ENCODE data around the gene EFCAB13. TPM values are rescaled to one million over a fixed set of nuclear protein-coding genes. Genes with fewer than 3 reads are reported as not detected.

The EFCAB13 gene
- total RNA-seq, 1 experiment from 2014 or later = 1.4 TPM

- TF ChIP-seq, protein P1, sequence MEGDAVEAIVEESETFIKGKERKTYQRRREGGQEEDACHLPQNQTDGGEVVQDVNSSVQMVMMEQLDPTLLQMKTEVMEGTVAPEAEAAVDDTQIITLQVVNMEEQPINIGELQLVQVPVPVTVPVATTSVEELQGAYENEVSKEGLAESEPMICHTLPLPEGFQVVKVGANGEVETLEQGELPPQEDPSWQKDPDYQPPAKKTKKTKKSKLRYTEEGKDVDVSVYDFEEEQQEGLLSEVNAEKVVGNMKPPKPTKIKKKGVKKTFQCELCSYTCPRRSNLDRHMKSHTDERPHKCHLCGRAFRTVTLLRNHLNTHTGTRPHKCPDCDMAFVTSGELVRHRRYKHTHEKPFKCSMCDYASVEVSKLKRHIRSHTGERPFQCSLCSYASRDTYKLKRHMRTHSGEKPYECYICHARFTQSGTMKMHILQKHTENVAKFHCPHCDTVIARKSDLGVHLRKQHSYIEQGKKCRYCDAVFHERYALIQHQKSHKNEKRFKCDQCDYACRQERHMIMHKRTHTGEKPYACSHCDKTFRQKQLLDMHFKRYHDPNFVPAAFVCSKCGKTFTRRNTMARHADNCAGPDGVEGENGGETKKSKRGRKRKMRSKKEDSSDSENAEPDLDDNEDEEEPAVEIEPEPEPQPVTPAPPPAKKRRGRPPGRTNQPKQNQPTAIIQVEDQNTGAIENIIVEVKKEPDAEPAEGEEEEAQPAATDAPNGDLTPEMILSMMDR (IDR thresholded peaks at IDR 0.05; ENCODE audit: unreplicated experiment) = no peak
- Mint-ChIP-seq H3K9me3 (ENCODE audit: unreplicated experiment) (no peaks in the 10 kb centered on the region), H3K36me3 (ENCODE audit: insufficient read depth, unreplicated experiment) (no peaks in the 10 kb centered on the region), H3K27ac (ENCODE audit: low read depth, unreplicated experiment) (no peak overlapping the region), H3K4me3 (ENCODE audit: unreplicated experiment) (no peak overlapping the region), H3K27me3 (ENCODE audit: insufficient read depth, unreplicated experiment) (no peaks in the 10 kb centered on the region), H3K4me1 (ENCODE audit: insufficient read depth, unreplicated experiment) (no peaks in the 10 kb centered on the region)
- POLR2A ChIA-PET = no interaction called here
- intact Hi-C loops (cut with micrococcal nuclease) = no loop called here
- CTCF ChIA-PET = interaction anchor here (0.6 to 1.0 kb wide), 2 partner anchors 18 to 29 kb away, joined by 3 read pairs; no protein-coding TSS in a partner anchor
- no peak for DNase-seq (ENCODE audit: unreplicated experiment)
- no TSS peak for BruUV-seq (replicated peaks)
Observed at GRCh38 chr17:47286198-47286914, 37.4 kb upstream of the EFCAB13 start.

GRCh38 chr17:47287068-47287467 is 36.7 kb upstream of the EFCAB13 start:
- Mint-ChIP-seq H3K36me3 (ENCODE audit: insufficient read depth, unreplicated experiment) (no peaks in the 10 kb centered on the region), H3K27ac (ENCODE audit: low read depth, unreplicated experiment) (no peak overlapping the region), H3K27me3 (ENCODE audit: insufficient read depth, unreplicated experiment) (no peaks in the 10 kb centered on the region), H3K4me1 (ENCODE audit: insufficient read depth, unreplicated experiment) (no peaks in the 10 kb centered on the region), H3K4me3 (ENCODE audit: unreplicated experiment) (no peak overlapping the region), H3K9me3 (ENCODE audit: unreplicated experiment) (no peaks in the 10 kb centered on the region)
- TF ChIP-seq, protein P1 (IDR thresholded peaks at IDR 0.05; ENCODE audit: unreplicated experiment) = no peak
- ChIA-PET CTCF (no interaction called here), POLR2A (no interaction called here)
- intact Hi-C loops (cut with micrococcal nuclease) = no loop called here
- BruUV-seq (replicated peaks) = no TSS peak
- DNase-seq (ENCODE audit: unreplicated experiment) = no peak

GRCh38 chr17:47287639-47288038 is 36.1 kb upstream of the EFCAB13 start:
- no peak overlapping the region for H3K27ac Mint-ChIP-seq (ENCODE audit: low read depth, unreplicated experiment)
- TF ChIP-seq, protein P1 (IDR thresholded peaks at IDR 0.05; ENCODE audit: unreplicated experiment) = no peak
- intact Hi-C loops (cut with micrococcal nuclease) = no loop called here
- ChIA-PET CTCF (interaction anchor here (1.5 kb wide), 1 partner anchor 58 kb away, joined by 6 read pairs; no protein-coding TSS in a partner anchor), POLR2A (interaction anchor here (0.6 to 1.3 kb wide), 2 partner anchors 9 to 23 kb away, joined by 3 to 4 read pairs; no protein-coding TSS in a partner anchor)
- H3K9me3 Mint-ChIP-seq (ENCODE audit: unreplicated experiment) = no peaks in the 10 kb centered on the region
- no peaks in the 10 kb centered on the region for H3K4me1 Mint-ChIP-seq (ENCODE audit: insufficient read depth, unreplicated experiment)
- BruUV-seq (replicated peaks) = no TSS peak
- H3K4me3 Mint-ChIP-seq (ENCODE audit: unreplicated experiment) = no peak overlapping the region
- DNase-seq (ENCODE audit: unreplicated experiment) = no peak
- no peaks in the 10 kb centered on the region for H3K27me3 Mint-ChIP-seq (ENCODE audit: insufficient read depth, unreplicated experiment)
- no peaks in the 10 kb centered on the region for H3K36me3 Mint-ChIP-seq (ENCODE audit: insufficient read depth, unreplicated experiment)

DNA sequence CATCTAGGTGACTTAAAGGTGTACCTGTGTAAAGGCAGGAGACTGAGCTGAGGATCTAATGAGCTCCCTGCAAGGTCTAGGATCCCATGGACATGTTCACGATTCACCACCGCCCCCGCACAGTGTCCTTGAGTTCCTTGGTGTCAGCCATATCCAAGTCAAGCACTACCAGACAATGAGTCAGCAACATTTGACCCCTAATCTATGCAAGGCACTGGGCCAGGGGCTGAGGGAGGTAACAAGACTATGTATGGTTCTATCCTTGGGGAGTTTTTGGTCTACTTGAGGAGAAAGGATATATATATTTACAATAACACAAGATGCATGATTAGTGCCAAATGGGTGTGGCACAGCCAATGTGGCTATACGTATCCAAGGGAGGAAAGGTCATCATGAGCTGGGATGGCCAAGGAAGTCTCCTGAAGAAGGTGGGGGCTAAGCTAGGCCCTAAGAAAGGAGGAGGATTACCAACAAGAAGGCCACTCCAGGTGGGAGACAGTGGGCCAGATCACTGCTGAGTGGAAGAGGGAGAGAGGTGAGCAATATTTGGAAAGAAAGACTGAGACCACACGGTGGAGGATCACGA is 35.1 kb upstream of the EFCAB13 start:
- no peaks in the 10 kb centered on the region for H3K9me3 Mint-ChIP-seq (ENCODE audit: unreplicated experiment)
- no peak overlapping the region for H3K27ac Mint-ChIP-seq (ENCODE audit: low read depth, unreplicated experiment)
- BruUV-seq (replicated peaks) = no TSS peak
- peak; percentile 57 for DNase-seq (ENCODE audit: unreplicated experiment)
- H3K4me1 Mint-ChIP-seq (ENCODE audit: insufficient read depth, unreplicated experiment) = no peaks in the 10 kb centered on the region
- CTCF ChIA-PET = interaction anchor here (1.0 to 1.9 kb wide), 3 partner anchors 9 to 59 kb away, joined by 4 to 12 read pairs (median 6); no protein-coding TSS in a partner anchor
- no peak overlapping the region for H3K4me3 Mint-ChIP-seq (ENCODE audit: unreplicated experiment)
- intact Hi-C loops (cut with micrococcal nuclease) = no loop called here
- no peaks in the 10 kb centered on the region for H3K27me3 Mint-ChIP-seq (ENCODE audit: insufficient read depth, unreplicated experiment)
- H3K36me3 Mint-ChIP-seq (ENCODE audit: insufficient read depth, unreplicated experiment) = no peaks in the 10 kb centered on the region
- POLR2A ChIA-PET = interaction anchor here (1.3 kb wide), 1 partner anchor 10 kb away, joined by 4 read pairs; no protein-coding TSS in a partner anchor
- TF ChIP-seq, protein P1 (IDR thresholded peaks at IDR 0.05; ENCODE audit: unreplicated experiment) = no peak

Data from MCF 10A (cell line).